GM19025 (cell line): ENCODE data around the gene GPC4.

Experiments
- ATAC-seq: cut with Tn5 transposase; IDR thresholded peaks from one replicate; pipeline ENCODE4 v1.9.1; 2021; ENCODE audit warnings: mild to moderate bottlenecking, low read depth, moderate library complexity; ENCODE audit not compliant: unreplicated experiment

The GPC4 gene

GRCh38 chrX:133415276-133416105 is at the start of gene GPC4:
Gene GPC4, minus strand, starts transcription at chrX:133415489. Its CDS starts 524 bp downstream, at chrX:133414965.
- peak; percentile 38 for ATAC-seq

DNA sequence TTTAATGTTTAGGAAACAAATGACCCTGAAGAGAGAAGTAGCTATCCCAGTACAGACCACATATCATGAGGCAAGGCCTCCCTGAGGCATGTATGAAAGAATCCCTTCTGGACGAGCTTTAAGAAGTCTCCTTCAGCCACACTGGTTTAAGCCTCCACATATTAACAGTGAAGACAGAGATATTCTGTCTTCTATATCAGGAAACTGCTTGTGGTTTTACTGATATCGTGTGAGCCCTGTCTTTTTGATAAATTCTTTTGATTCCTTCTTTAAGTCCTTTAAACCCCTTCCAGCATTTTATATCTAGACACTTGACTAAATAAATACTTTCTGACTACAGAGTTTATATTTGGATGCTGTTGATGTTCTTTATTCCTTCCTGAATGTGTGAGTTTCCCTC is 45.9 kb upstream of the GPC4 start:
- ATAC-seq, result no peak

DNA sequence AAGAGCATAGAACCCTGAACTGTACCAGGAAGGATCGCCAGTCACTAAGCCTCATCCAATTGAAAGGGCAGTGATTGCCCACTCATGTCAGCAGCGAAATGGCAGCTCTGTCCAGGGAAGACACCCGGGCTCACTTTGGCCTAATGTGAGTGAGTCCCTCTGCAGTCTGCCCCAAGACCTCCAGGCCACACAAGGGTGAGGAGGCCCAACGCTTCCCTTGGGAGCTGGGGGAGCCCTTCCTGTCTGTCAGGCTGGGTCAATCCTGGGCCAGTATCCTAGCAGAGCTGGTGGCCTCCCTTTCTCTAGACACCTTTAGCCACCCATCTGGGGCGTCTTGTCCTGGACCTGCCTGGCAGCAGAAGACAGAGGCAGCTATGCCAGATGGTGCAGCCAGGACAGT is 39.6 kb upstream of the GPC4 start:
- no peak for ATAC-seq

- no peak for ATAC-seq
Measured at GRCh38 chrX:133454491-133454914, 39.2 kb upstream of the GPC4 start.

- ATAC-seq, result no peak
Measured at GRCh38 chrX:133448512-133449076, 33.3 kb upstream of the GPC4 start.

- ATAC-seq, result no peak
Measured at GRCh38 chrX:133444952-133445831, 29.9 kb upstream of the GPC4 start.

DNA sequence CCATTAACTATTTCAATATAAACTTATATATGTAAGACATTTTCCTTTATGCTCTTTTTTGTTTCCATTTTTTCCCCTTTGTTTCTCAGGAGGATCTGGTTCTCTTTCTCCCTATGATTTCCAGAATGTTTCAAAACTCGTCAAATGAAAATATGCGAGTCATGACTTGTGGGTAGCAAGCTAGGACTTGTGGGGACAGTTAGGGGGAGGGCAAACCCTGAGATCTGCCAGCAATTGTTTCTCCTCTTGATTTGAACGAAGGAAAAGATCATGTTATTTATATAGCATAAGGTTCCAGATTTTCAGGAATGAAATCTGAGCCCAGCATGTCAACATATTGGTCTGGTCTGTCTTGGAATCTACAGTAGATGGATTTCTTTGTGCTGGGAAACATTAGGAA is 28.9 kb upstream of the GPC4 start:
- no peak for ATAC-seq

GRCh38 chrX:133440797-133441163 is 25.5 kb upstream of the GPC4 start:
- no peak for ATAC-seq

GRCh38 chrX:133440081-133440796 is 24.9 kb upstream of the GPC4 start:
- ATAC-seq, result no peak

GRCh38 chrX:133437766-133438165 is 22.5 kb upstream of the GPC4 start:
- no peak for ATAC-seq

DNA sequence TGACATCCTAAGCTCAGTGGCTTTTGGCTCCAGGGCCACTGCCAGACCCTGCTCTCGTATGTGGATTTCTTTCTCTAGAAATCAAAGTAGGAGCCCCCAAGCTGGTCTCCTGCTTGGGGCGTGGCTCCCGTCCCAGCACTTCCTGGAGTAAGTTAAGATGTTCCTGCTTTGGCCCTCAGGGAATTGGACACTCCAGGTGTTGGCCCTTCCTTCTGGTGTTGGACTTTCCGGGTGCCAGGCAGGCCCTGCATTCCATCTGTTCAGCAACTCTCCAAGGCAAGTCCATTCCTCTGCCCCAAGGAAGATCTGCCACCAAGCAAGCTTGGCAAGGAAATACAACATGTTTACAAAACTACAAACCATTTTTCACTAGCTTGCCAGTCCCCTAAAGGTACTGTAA is 22.1 kb upstream of the GPC4 start:
- ATAC-seq, result no peak

DNA sequence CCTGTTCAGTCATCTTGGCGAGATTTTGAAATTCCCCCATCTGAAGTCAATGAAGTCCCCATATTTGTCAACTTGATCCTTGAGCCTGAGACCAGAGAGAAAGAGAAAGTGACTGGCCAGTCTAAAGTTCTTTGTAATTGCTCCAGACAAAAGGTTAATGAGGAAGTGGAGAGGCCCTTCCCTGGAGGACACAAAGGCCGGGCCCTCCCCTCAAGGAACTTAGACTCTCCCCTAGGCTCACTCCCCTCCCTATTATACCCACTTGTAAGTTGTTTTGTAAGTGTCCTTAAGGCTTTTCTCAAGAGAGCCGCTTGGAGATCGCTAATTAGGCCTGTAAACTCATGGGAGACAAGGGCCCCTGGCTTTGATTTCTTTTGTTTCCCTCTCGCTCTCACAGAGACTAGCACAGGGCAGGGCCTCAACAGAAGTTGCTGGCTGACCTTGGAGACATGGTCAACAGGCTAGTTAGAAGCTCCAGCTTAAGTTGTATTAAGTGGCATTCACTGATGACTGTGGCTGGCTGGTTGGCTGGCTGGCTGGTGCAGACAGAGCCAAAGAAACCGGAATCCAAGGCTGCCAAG is 20.3 kb upstream of the GPC4 start:
- ATAC-seq, result no peak

DNA sequence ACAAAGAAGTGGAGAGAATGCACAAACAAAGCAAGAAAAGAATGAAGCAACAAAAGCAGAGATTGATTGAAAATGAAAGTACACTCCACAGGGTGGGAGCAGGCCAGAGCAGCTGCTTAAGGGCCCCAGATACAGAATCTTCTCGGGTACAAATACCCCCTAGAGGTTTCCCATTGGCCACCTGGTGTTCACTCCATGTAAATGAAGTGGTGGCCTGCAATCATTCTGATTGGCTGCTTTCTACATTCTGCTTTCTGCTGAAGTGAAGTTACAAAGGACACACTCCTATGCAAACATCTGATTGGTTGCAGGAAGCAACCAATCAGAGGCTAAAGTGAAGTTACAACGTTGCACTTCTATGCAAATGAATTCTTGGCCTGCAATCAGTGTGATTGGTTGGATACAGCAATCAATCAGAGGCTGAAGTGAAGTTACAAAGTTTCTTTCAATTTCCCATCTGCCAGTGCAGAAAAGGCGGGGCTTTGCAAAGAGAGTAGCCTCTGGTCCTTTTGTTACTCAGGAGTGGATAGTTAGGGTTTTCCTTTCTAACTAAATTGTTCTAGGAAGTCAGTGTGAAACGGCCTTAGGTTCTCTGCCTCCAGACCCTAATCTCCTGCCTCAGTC is 19.0 kb upstream of the GPC4 start:
- ATAC-seq, result no peak

GRCh38 chrX:133419911-133420310 is 4.6 kb upstream of the GPC4 start:
- no peak for ATAC-seq

GRCh38 chrX:133418588-133418987 is 3.3 kb upstream of the GPC4 start:
- no peak for ATAC-seq

- no peak for ATAC-seq
Measured at GRCh38 chrX:133417364-133417763, 2.1 kb upstream of the GPC4 start.

- peak; percentile 17 for ATAC-seq
Measured at GRCh38 chrX:133414406-133415275, 648 bp downstream of the GPC4 start.

- ATAC-seq, result no peak
Measured at GRCh38 chrX:133413218-133413925, 1.9 kb downstream of the GPC4 start.
